HG02870 (cell line): ENCODE results near the gene MAML3.

Experiments
- ATAC-seq: cut with Tn5 transposase; IDR thresholded peaks from one replicate; pipeline ENCODE4 v1.9.1; 2021; ENCODE audit warnings: mild to moderate bottlenecking, moderate library complexity; ENCODE audit not compliant: unreplicated experiment

Gene MAML3

DNA sequence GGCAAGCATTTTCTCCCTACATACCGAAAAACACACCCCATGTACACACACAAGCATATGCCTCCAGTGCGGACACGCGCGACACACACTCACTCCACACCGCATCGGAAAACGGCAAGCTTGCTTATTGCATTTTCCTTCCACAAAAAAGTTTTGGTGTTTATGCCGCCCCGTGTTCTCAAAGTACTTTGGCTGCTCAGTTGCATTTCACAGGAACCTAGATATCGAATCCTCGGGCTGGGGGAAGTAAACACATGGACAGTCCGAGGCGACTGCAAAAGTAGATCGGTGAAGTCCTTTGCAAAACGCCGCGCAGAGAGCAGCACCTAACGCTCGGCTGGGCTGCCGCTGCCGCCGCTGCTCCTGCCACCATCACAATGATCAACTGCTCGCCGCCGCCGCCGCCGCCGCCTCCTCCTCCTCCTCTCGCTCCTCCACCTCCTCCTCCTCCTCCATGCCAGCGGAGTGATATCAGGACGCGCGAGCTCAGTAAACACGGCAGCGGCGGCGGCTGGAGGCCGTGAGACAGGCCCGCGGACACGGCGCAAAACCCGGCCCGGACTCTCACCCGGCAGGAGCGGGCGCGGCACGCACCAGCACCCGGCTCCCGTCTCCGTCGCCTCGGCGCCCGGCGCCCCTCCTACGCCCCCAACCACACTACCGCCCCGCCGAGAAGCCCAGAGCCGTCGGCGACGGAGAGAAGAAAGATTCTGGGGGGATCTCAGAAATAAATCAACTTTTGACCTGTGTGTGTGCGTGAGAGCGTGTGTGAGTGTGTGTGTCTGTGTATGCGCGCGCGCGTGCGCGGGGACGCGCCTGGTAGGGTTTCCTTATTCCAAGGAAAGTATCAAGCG is at the start of gene MAML3:
MAML3 (minus strand) TSS at position 467 of the 854 bp plus-strand sequence. CDS start 857 bp downstream, outside the sequence.
- peak; percentile 41 for ATAC-seq

DNA sequence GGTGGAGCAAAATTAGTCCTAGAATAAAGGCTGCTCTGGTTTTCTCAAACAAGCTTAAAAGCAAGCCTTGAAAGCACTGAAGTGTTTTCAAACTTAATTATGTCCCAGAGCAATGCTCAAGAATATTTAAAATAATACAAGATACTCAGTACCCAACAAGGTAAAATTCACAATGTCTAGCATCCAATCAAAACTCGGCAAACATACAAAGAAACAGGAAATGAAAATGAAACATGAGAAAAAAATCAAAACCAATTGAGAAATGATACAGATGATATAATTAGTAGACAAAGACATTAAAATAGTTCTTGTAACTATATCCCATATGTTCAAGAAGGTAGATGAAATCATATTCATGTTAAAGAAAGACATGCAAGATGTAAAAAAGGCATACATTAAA is 45.0 kb upstream of the MAML3 start:
- ATAC-seq: no peak

DNA sequence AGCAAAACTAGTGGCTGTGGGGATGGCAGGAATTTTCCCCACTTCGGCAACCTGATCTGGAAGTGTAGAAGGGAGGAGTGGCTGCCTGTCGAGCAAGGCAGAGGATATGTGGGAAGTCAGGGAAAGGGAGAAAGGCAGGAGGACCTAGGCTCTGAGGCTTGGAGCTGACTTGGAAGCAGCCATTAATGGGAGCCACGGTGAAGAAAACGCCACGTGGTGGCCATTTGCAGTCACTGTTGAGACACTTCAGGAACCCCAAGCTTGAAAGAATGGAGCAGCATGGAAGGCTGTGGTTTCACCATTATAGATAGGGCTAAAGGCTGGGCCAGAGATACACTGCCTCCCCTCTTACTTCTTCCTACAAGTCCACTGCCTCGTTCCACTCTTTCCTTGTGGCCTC is 41.8 kb upstream of the MAML3 start:
- no peak for ATAC-seq

DNA sequence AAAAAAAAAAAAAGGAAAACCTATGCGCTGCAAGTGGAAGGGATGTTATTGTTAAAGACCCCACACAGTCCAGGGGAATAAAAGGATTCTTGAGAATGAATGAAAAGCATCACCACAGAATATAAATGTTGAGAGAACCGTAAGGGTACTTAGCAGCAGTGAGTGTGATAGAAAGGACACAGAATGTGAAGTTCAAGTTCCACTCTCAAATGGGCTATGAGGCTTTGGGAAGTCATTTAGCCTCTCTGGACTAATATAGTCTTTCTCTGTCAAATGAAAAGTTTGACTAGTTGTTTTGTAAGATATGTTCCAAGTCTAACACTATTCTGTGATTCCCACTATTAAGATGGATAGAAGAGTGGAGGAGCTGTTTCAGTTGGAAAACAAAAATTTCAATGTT is 35.8 kb upstream of the MAML3 start:
- ATAC-seq: no peak

DNA sequence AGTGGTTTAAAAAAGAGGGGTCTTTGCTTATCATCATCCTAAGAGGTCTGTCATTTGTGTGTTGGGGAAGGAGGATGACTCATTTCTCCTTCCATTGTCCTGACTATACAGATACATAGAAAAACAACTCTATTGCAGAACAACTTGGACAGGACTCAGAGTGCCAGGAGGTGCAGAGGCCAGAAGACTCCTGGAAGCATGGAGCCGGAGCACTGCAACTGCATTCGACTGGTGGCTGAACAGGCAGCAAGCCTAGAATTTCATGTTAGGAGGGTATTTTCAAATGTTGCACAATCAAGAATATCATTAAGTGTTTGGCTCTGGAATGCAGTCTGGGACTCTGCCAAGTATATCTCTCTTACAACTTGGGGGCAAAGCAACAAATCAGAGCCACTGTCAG is 35.0 kb upstream of the MAML3 start:
- no peak for ATAC-seq

DNA sequence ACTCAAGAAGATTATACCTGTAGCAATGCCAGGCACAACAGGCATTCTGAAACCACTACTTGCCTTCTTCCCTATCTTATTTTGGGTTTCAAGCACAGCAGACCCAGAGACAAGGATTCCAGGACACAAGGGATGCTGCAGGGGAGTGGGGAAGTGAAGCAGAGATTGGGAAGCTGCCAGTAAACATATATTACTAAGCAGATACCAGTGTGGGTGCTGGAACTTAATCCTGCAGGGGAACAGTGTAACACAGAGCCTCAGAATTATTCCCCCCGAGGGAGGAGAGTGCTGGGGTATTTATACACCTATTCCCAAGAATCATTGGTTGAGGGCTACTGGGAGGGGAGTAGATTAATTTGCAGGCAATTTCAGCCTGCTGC is 33.3 kb upstream of the MAML3 start:
- ATAC-seq: no peak

DNA sequence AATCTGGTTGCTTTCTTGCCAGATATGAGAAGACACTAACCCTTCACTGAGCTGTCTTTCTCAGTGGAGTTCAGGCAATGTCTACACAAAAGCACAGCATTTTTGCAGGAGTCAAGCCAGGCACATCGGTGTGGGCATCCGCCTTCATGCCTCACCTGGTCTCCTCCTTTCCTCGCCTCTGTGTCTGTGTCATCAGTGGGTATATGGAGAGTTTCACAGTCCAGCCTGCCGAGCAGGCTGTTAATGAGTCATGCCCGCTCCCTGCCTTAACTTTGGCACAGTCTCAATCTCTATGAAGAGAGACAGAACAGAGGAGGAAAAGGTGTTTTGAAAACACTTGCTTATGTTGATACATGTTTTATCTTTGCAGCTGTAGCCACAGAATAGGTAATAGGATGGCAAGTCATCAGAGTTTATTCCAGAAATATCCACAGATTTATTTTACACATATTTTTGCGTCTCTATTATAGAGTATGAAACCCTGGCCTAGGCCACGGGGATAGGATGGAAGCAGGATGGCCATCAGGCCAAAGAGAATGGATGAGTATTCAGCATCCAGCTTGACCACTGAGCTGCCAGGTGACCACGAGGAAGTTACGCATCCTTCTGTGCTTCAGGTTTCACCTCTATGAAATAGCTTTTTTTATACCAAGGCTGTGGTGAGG is 32.8 kb upstream of the MAML3 start:
- no peak for ATAC-seq

DNA sequence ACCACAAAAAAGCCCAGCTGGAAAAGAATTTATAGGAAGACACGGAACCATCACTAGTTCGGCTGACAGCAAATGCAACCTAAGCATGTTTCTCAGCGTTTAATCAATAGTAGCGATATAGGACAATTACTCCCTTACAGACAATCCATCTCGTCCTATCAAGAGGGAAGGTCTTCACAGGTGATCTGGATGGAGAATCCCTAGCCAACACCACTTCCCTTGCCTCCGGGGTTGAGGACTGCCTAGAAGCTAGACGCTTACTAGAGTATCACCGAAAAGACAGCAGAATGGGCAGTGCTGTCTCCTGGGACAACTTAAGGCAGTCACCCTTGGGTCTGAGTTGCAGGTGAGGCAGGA is 32.1 kb upstream of the MAML3 start:
- ATAC-seq: no peak

DNA sequence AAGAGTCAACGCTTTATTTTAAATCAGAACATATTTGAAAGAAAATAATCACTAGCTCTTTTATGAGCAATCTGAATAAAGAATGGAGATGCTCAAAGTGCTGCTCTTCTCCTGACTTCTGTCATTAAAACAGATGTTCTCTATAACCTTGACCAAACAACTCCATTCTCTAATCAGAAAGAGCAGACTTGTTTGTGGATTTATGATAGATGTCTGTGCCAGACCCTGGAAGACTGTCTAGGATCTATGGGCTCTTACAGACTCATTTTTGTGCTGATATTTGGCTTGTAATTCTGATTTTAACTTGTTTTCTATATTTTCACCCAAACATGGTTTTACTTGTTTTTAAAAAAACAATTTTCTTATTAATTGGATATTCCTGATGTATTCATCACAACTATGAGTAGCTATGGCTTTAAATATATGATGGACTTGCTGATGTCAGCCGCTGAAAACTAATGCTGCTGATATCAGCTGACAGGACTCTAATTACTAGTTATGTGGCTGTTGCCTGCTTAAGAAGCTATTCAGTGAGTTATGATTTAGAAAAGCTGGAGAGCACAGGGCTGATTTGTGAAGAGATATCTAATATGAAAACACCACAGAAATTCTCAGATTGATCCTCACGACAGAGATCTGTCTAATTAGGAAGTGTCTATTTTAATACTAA is 31.6 kb upstream of the MAML3 start:
- ATAC-seq: no peak

DNA sequence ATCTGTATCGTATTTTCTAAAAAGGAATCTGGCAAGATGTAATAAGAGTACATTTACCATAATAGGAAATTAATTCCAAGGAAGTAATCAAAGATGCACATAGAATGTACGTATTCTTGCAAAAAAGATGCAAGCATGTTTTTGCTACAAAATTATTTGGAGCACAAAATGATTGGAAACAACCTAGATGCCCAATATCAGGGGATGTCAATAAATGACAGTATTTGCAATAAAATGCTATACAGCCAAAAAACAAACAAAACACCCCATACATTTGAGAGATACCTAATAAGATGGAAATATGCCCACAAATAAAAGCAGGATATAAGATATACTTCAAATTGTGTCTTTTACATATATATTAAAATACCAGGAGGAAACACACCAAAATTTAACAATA is 29.3 kb upstream of the MAML3 start:
- ATAC-seq: no peak

DNA sequence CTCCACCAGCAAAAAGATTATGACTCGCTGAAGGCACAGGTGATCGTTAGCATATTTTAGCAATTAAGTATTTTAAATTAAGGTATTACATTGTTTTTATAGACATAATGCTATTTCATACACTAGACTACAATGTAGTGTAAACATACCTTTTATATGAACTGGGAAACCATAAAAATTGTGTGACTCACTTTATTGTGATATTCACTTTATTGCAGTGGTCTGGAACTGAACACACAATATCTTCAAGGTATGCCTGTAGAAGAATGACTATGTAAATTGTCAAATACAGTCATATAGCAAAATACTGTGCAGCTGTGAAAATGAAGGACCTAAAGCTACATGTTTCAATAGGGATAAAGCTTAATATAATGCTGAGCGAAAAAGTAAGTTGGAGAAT is 26.6 kb upstream of the MAML3 start:
- no peak for ATAC-seq

DNA sequence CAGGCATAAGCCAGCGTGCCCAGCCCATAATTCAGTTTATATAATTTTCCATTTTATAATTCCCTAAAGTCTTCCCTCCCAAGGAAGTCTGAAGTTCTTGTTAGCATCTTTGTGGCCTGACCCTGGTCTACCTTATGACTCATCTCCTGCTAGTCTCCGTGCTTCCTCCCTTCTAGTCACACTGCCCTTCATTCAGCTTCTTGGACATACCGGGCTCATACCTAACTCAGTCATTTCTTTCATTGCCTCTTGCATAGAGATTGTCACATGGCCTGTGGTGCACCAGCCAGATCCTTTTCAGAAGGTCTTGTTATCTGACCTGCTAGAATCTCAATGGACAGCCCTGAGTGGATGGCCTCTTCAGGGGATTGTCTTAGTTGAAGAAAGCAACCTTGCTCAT is 22.8 kb upstream of the MAML3 start:
- ATAC-seq: no peak

DNA sequence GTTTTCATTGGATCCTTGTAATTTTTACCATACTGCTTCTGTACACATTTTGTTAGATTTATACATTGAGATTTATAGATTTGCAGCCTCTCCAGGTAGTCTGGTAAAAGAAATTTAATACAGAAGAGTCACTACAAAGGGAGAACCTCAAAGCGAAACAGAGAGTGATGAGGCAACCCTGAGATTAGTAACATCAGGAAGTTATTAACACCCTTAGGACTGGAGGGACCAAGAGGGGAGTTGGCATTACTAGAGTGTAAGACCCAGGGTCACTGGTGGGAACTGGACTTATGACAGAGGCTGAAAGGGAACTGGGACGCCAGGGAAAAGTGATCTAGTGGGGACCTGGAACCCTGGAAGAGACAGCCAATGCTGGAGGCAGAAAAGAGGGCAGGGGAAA is 20.6 kb upstream of the MAML3 start:
- no peak for ATAC-seq

DNA sequence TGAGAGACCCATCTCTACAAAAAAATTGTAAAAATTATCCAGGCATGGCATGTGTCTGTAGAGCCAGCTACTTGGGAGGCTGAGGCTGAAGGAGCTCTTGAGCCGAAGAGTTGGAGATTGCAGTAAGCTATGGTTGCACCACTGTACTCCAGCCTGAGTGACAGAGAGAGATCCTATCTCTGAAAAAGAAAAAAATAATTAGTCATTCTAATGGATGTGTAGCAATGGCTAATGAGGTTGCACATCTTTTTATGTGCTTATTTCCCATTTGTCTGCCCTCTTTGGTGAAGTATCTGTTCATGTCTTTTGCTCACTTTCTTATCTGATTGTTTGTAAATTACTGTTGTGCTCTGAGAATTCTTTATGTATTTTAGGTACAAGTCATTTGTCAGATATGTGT is 19.0 kb upstream of the MAML3 start:
- ATAC-seq: no peak

DNA sequence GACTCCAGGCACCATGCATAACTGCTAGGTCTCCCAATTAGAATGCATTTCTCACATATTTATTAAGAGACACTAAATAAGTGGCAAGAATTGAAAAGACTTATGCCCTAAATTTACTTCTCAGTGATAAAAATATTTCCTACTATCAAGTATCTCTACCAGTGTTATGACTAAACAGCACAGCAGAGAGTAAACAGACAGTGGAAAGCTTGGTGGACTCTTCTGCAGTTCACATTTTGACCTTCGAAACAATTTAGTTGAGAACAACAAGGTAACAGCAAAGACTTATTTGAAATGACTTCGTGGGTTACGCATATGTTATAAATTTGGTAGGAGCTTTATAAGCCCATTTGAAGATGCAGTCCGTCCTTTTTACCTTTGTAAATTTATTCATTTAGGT is 16.3 kb upstream of the MAML3 start:
- no peak for ATAC-seq

DNA sequence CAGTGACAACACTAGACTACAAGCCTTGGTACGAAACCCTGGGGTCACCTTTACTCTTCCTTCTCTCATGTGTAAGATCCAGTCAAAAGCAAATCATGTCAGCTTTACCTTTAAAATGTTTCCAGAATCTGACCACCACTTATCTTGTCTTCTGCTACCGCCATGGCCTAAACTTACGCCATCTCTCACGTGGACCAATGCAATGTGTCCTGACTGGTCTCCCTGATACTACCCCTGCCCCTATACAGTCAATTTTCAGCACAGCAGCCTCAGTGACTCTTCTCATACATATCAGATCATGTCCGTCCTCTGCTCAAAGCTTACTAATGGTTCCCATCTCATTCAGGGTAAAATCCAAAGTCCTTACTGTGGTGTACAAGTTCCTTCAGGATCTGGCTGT is 15.0 kb upstream of the MAML3 start:
- ATAC-seq: no peak

DNA sequence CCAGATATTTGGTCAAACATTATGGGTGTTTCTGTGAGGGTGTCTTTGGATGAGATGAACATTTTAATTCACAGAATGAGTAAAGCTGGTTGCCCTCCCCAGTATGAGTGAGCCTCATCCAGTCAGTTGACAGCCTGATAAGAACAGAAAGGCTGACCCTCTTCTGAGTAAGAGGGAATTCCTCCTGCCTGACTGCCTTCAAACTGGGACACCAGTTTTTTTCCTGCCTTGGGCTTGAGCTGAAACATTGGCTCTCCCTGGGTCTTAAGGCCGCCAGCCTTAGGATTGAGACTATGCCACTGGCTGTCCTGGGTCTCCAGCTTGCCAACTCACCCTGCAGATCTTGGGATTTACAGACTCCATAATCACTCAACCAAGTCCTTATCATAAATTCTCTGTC is 14.5 kb upstream of the MAML3 start:
- ATAC-seq: no peak

DNA sequence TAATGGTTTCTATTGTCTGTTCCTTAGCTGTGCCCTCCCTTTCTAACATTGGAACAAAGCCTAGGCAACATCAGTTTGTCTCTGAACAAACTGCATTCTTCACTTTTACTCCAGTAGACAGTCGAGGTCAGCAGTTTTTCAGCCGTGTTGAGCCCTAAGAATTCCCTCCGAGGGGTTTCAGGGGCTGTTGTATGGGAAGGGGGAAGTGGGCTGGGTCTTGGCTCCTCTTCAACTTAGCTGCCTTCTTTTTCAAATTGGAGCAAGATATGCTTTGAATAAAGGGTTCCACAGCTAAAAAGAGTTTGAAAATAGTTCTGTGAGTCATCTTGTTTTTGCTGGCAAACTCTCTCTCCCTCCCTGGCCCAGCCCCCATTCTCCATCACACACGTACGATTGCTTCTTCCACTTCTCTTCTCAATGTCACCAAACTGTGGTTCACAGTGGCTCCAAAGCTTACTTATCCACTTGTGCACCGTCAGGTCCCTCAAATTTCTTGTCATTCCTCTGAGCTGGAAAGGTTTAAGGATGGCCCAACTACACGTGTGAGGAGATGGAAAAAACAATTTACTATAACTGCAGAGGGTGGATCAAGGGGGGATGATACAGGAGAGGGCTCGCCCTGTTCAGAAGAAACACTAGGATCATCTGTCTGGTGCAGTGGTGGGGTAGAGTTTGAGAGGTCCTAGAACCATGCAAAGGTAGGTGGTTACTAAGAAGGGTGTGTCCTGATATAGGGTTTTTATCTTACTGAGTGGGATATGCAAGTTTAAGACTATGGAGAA is 9.2 kb upstream of the MAML3 start:
- ATAC-seq: no peak

DNA sequence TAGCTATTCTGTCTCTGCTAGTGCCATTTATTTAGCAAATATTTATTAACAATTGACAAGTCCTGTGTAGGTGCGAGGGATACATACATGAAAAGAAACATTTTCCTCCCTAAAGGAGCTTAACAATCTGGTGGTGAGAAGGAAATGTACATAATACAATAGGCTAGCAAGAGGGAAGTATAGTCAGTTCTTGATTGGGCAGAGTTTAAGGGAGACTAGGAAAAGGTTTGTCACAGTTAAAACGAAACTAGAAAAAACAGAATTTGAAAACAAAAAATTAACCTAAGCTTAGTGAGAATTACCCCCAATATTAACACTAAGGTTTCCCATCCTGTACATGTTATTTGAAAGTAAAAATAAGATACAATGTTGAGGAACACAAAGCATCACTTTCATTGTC is 8.6 kb upstream of the MAML3 start:
- ATAC-seq: no peak

DNA sequence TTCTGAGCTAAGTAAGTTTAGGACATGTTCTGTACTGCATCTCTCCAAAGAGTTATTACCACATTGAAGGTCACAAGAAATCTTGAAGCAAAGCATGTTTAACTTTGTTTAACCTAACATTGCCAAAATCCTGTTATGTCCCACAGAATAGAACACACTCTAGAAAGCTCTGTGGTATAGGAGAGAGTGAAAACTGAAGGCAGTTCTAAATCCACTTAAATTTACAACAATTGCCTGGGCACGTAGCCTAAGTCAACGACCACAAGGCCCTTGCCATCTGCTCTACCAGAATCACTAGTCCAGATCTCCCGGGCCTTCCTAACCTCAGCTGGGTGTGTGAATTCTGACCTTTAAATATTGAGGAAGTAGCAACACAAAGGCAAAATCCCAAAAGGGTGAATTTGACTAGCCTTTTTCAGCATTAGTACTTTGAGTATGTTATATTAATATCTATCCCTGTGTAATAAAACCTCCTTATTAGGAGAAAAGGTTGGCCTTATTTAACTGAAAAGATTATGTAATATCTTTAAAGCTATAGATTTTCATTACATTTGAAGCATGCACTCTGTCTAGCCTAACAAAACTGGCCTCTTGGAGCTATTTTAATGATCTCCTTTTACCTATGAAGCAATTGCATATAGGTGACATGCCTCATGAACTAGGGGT is 4.5 kb upstream of the MAML3 start:
- no peak for ATAC-seq

DNA sequence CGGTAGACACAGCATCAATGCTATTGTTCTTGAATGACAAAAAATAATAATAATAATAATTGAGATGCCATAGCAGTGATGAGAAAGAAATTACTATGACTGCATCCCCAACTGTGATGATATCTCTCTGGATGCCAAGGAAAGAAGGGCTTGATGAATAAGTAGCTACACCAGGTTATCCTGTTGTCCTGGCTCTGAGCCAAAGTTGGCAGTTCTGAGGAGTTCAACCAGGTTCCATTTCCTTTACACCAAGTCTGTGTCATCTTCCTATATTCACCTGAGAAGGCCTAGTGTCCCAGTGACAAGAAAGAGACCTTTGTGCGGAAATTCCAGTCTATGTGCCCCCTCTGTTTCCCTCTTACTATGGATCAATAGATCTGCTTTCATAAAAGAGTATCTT is 3.4 kb upstream of the MAML3 start:
- no peak for ATAC-seq
